Gastrocnemius medialis (tissue), 4 donors: ENCODE measurements around the gene CBLIF. TPM values are rescaled to one million over a fixed set of nuclear protein-coding genes. Genes with fewer than 3 reads are reported as not detected.
"Not testable (repeated sequence)": the region's sequence is repeated elsewhere in the genome, so short reads cannot be mapped to it uniquely, and the experiment has no call there.

Source experiments
- ATAC-seq, 2 donors: fragments of 150-250 bp; one replicate each; pipeline ENCODE4 v1.9.1; 2016
- DNase-seq, 2 donors: peaks; one replicate each; pipeline ENCODE4 v3.0.0-alpha.2; 2019
- H3K27ac ChIP-seq, 4 donors: fragments of 200-600 bp; sonication (generic); 1 replicate in 1 of 4; 2 replicates in 3 of 4; pipeline ENCODE4 v1.5.1; 2016 to 2018; ENCODE audit warnings: mild to moderate bottlenecking in 2 of 4, moderate library complexity in 1 of 4
- H3K27me3 ChIP-seq, 3 donors: fragments of 200-600 bp; sonication (generic) in 2 of 3; 1 replicate in 1 of 3; 2 replicates in 2 of 3; pipeline versions ENCODE4 v1.5.1 to v1.6.0; 2016 to 2019; ENCODE audit warnings: mild to moderate bottlenecking in 1 of 3, moderate library complexity in 1 of 3
- H3K36me3 ChIP-seq, 2 donors: fragments of 200-600 bp; sonication (generic) in 1 of 2; one replicate each; pipeline ENCODE4 v1.5.1; 2017 to 2018
- H3K4me1 ChIP-seq, 2 donors: fragments of 200-600 bp; sonication (generic) in 1 of 2; one replicate each; pipeline ENCODE4 v1.5.1; 2016 to 2017; ENCODE audit warnings: mild to moderate bottlenecking in 2 of 2
- H3K4me3 ChIP-seq, 4 donors: fragments of 200-600 bp; sonication (generic) in 3 of 4; 1 replicate in 1 of 4; 2 replicates in 3 of 4; pipeline ENCODE4 v1.5.1; 2016 to 2019; ENCODE audit warnings: mild to moderate bottlenecking in 2 of 4
- H3K9me3 ChIP-seq, 3 donors: fragments of 200-600 bp; sonication (generic) in 2 of 3; 1 replicate in 1 of 3; 2 replicates in 2 of 3; pipeline ENCODE4 v1.5.1; 2016 to 2019
- POLR2A ChIP-seq, 2 donors: fragments of 450-650 bp; IDR thresholded peaks; one replicate each; pipeline ENCODE4 v1.6.1; 2017; ENCODE audit warnings: antibody characterized with exemption in 2 of 2, mild to moderate bottlenecking in 2 of 2, moderate library complexity in 2 of 2
- in situ Hi-C, 4 donors: fragments of 200-750 bp; cut with MboI; loops; one replicate each; pipeline versions ENCODE4 v1.15.0 to v1.8.0; 2017; ENCODE audit warnings: low sequenced_read_pairs in 4 of 4
- intact Hi-C: fragments of 100-400 bp; cut with DNase I; formaldehyde crosslinking; loops from one replicate; pipeline ENCODE4 v1.15.1; 2023; ENCODE audit warnings: low total_unique reads
- total RNA-seq, 4 donors: library from RNA; depleted of rRNA; stranded (reverse); fragments of >200 nt; gene quantifications; one replicate each; pipeline versions ENCODE4 v1.1.0 to v1.2.3, GENCODE V29; 2016
- TF ChIP-seq, protein P1 (sequence below), 5 experiments: fragments of 450-650 bp in 3 of 5; fragments of 200-600 bp in 2 of 5; sonication (generic) in 2 of 5; IDR thresholded peaks in 4 of 5; conservative IDR thresholded peaks in 1 of 5; 1 replicate in 4 of 5; 2 replicates in 1 of 5; pipeline ENCODE4 v1.5.1; 2016 to 2019; ENCODE audit warnings: antibody characterized with exemption in 5 of 5, mild to moderate bottlenecking in 3 of 5, moderate library complexity in 3 of 5

CBLIF gene
- not detected for total RNA-seq

DNA sequence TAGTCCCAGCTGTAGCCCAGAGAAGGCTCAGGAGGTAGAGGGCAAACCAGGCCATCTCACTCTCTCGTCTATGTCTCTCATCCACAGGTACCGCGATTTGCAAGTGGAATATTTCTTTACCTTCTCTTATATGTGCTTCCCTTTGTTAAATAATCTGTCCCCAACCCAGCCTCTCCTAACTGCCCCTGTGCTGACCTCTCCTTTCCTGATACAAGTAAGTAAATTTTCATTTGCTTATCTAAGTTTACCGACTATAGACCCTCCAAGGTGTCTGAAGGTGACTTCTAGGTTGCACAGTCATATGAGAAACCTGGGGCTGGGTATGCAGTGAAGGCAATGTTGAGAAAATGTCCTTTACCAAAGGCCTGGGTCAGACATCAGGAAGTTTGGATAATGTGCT, at the start of gene CBLIF:
CBLIF (minus strand) TSS at position 101 of the 400 bp plus-strand sequence; CDS start at position 55, 46 bp downstream.
- ATAC-seq, result no peak
- in situ Hi-C loops, result no loop called here
- H3K4me1 ChIP-seq, result no peaks in the 10 kb centered on the region

DNA sequence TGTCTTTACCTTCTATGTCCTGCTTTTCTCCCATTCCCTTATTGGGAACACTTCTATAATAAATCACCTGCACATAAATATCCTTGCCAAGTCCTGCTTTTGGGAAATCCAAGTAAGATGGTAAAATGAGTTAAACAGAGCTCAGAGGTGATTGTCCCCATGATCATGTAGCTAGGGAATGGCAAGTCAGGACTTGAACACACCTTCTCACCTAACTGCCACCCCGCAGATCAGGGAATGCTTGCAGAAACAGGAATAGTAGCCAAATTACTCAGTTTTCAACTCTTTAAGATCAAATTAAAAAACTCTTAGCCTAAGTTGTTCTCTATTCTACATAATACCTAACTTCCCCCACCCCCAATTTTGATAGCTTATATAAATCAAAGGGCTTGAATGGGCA, 49.3 kb upstream of the CBLIF start:
- no peak overlapping the region for H3K27ac ChIP-seq
- TF ChIP-seq, protein P1, sequence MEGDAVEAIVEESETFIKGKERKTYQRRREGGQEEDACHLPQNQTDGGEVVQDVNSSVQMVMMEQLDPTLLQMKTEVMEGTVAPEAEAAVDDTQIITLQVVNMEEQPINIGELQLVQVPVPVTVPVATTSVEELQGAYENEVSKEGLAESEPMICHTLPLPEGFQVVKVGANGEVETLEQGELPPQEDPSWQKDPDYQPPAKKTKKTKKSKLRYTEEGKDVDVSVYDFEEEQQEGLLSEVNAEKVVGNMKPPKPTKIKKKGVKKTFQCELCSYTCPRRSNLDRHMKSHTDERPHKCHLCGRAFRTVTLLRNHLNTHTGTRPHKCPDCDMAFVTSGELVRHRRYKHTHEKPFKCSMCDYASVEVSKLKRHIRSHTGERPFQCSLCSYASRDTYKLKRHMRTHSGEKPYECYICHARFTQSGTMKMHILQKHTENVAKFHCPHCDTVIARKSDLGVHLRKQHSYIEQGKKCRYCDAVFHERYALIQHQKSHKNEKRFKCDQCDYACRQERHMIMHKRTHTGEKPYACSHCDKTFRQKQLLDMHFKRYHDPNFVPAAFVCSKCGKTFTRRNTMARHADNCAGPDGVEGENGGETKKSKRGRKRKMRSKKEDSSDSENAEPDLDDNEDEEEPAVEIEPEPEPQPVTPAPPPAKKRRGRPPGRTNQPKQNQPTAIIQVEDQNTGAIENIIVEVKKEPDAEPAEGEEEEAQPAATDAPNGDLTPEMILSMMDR (IDR thresholded peaks at IDR 0.05 in 4 of 5, conservative IDR thresholded peaks at IDR 0.05 in 1 of 5), result no peak
- TF ChIP-seq POLR2A (IDR thresholded peaks at IDR 0.05), result no peak
- no peaks in the 10 kb centered on the region for H3K9me3 ChIP-seq
- no peaks in the 10 kb centered on the region for H3K4me1 ChIP-seq
- no peaks in the 10 kb centered on the region for H3K36me3 ChIP-seq
- in situ Hi-C loops (no loop called here), intact Hi-C loops (no loop called here)
- ATAC-seq (no peak), DNase-seq (no peak)
- no peaks in the 10 kb centered on the region for H3K27me3 ChIP-seq
- H3K4me3 ChIP-seq, result no peak overlapping the region

More for the DNA sequence above, at the start of gene CBLIF:
- intact Hi-C loops, result no loop called here
- Histone ChIP-seq H3K4me3 (no peak within 1 kb of the TSS), H3K9me3 (no peaks in the 10 kb centered on the region), H3K36me3 (no peaks in the 10 kb centered on the region), H3K27ac (no peak within 1 kb of the TSS), H3K27me3 (no peaks in the 10 kb centered on the region)
- no peak for DNase-seq
- TF ChIP-seq, protein P1 (IDR thresholded peaks at IDR 0.05 in 4 of 5, conservative IDR thresholded peaks at IDR 0.05 in 1 of 5), result no peak
- no peak for TF ChIP-seq POLR2A (IDR thresholded peaks at IDR 0.05)

DNA sequence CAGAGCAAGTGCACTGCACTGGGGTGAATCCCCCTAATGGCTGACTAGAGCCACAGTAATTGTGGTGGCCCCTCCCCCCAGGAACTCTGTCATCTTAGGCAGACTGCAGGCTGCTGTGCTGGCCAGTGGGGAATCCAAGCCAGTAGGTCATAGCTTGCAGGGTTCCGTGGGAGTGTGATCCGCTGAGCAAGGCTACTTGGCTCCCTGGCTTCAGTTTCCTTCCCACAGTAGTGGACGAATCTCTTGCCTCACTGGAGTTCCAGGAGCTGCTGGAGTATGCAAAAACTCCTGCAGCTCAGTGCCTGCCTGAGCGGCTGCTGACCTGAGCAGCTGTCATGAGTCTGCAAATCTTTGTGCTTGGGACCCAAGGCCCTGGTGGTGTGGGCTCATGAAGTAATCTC, 46.5 kb upstream of the CBLIF start:
- H3K4me1 ChIP-seq, result no peaks in the 10 kb centered on the region
- ATAC-seq, result no peak
- in situ Hi-C loops, result no loop called here
- H3K27me3 ChIP-seq, result no peaks in the 10 kb centered on the region
- TF ChIP-seq, protein P1 (IDR thresholded peaks at IDR 0.05 in 4 of 5, conservative IDR thresholded peaks at IDR 0.05 in 1 of 5), result no peak
- TF ChIP-seq POLR2A (IDR thresholded peaks at IDR 0.05), result no peak
- DNase-seq, result no peak
- H3K9me3 ChIP-seq, result no peaks in the 10 kb centered on the region
- intact Hi-C loops, result no loop called here
- H3K4me3 ChIP-seq, result no peak overlapping the region
- H3K36me3 ChIP-seq, result no peaks in the 10 kb centered on the region
- H3K27ac ChIP-seq, result no peak overlapping the region

DNA sequence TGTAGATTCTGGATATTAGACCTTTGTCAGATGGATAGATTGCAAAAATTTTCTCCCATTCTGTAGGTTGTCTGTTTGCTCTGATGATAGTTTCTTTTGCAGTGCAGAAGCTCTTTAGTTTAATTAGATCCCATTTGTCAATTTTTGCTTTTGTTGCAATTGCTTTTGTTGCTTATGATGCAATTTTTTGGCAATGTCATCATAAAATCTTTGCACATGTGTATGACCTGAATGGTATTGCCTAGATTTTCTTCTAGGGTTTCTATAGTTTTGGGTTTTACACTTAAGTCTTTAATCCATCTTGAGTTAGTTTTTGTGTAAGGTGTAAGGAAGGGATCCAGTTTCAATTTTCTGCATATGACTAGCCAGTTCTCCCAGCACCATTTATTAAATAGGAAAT, 41.9 kb upstream of the CBLIF start:
- intact Hi-C loops, in situ Hi-C loops, H3K9me3 ChIP-seq, H3K36me3 ChIP-seq, ATAC-seq, H3K4me1 ChIP-seq, DNase-seq, H3K27ac ChIP-seq, H3K27me3 ChIP-seq, H3K4me3 ChIP-seq: not testable (repeated sequence)

DNA sequence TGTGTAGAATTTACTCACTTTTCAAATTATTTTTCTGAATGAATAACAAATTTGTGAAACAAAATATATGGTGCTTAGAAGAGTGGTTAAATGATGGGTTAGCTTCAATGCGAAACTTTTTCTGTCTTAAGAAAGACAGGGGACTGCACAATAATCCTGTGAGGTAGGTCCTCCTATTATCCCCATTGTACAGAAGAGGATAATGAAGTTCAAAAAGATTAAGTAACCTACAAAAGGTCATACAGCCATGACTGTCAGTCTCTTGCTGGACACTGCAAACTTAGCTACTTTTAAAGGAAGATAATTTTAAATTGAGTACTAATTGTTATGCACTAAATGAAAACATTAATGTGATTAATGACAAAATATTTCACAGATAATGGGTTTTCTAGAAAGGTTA, 38.3 kb upstream of the CBLIF start:
- in situ Hi-C loops, result no loop called here
- no peak overlapping the region for H3K4me3 ChIP-seq
- intact Hi-C loops, result no loop called here
- DNase-seq (no peak), ATAC-seq (no peak)
- H3K36me3 ChIP-seq, result no peaks in the 10 kb centered on the region
- H3K27ac ChIP-seq, result no peak overlapping the region
- TF ChIP-seq, protein P1 (IDR thresholded peaks at IDR 0.05 in 4 of 5, conservative IDR thresholded peaks at IDR 0.05 in 1 of 5), result no peak
- TF ChIP-seq POLR2A (IDR thresholded peaks at IDR 0.05), result no peak
- no peaks in the 10 kb centered on the region for H3K4me1 ChIP-seq
- H3K9me3 ChIP-seq, result no peaks in the 10 kb centered on the region
- no peaks in the 10 kb centered on the region for H3K27me3 ChIP-seq
